ENCODE results near the gene CCDC121.

The CCDC121 gene

DNA sequence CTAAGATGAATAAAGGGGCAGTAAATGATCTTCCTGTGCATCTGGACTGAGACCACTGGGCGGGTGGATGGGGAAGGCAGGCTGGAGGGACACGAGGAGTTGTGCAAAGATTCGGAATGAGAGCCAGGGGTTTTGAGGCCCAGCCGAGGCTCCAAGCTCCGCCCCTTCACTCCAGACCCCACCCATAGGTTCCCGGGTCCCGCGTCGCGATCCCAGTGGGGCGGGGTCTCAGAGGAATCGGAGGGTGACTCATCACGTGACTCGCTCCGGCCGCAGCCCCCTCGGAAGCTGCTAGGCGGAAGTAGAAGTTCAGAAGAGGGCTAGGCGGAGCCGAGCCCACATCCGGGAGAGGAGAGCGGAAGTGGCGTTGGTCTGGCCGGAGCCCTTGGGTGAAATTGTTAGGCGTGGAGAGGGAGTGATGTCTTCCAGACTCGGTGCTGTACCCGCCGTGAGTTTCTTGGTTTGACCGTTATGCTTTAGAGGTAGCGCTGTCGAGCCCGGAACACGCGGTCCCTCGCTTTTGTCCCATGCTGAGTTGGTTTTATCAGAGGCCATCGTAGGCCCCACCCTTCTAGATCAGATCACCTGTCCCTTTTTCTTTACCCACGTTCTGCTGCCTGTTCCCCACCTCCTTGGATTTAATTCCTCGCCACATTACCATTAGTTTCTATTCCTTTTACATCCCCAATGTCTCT lies 46.0 kb downstream of the CCDC121 start, which contains the start of gene ZNF512:
Gene ZNF512, plus strand, starts transcription at position 348 of the 695 bp plus-strand sequence. Its CDS starts 71 bp downstream, at position 419.
- peaks cover 2 to 3% of the 10 kb centered on the region in 2 donors for H3K9me3 Mint-ChIP-seq
- H3K4me1 Mint-ChIP-seq, result peaks cover 29 to 46% of the 10 kb centered on the region in 2 donors
- peak within 1 kb of the TSS; percentile 96 for H3K27ac Mint-ChIP-seq
- ATAC-seq (replicated peaks), result peak; percentile 97 to 98
- H3K4me3 Mint-ChIP-seq, result peak within 1 kb of the TSS; percentile 87 to 94
- H3K27me3 Mint-ChIP-seq, result no peaks in the 10 kb centered on the region
- DNase-seq, result peak; percentile 89
- H3K36me3 Mint-ChIP-seq, result peaks cover 15 to 46% of the 10 kb centered on the region in 2 donors

DNA sequence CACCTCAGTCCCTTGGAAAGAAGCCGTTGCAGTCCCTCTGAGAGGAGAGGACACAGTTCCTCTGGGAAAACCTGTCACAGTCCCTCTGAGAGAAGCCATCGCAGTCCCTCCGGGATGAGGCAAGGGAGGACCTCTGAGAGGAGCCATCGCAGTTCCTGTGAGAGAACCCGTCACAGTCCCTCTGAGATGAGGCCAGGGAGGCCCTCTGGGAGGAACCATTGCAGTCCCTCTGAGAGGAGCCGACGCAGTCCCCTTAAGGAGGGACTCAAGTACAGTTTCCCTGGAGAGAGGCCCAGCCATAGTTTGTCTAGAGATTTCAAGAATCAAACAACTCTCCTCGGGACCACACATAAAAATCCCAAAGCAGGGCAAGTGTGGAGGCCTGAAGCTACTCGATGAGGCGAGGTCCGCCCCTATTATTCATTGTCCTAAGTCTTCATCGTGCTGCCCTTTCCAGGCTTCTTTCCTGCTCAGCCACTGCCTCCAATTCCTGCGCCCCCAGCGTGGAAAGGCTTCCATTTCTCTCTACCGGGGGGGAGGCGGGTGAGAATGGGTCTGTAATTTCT lies 46.6 kb downstream of the CCDC121 start:
- DNase-seq, result no peak
- Mint-ChIP-seq H3K27ac (peak overlapping the region; percentile 96), H3K9me3 (peaks cover 3 to 4% of the 10 kb centered on the region in 2 donors), H3K27me3 (no peaks in the 10 kb centered on the region), H3K4me3 (peak overlapping the region; percentile 87 to 94), H3K4me1 (peaks cover 27 to 41% of the 10 kb centered on the region in 2 donors), H3K36me3 (peaks cover 15 to 48% of the 10 kb centered on the region in 2 donors)
- ATAC-seq (replicated peaks), result no peak

DNA sequence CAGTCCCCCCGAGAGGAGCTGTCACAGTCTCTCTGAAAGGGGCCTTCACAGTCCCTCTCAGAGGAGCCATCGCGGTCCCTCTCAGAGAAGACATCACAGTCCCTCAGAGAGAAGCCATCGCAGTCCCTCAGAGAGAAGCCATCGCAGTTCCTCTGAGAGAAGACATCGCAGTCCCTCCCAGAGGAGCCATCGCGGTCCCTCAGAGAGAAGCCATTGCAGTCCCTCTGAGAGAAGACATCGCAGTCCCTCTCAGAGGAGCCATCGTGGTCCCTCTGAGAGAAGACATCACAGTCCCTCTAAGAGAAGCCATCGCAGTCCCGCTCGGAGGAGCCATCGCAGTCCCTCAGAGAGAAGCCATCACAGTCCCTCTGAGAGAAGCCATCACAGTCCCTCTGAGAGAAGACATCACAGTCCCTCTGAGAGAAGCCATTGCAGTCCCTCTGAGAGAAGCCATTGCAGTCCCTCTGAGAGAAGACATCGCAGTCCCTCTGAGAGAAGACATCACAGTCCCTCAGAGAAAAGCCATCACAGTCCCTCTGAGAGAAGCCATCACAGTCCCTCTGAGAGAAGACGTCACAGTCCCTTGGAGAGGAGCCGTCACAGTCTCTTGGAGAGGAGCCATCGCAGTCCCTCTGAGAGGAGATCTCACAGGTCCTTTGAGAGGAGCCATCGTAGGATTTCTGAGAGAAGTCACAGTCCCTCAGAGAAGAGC lies 47.2 kb downstream of the CCDC121 start:
- H3K4me1 Mint-ChIP-seq, result peaks cover 22 to 35% of the 10 kb centered on the region in 2 donors
- H3K36me3 Mint-ChIP-seq, result peaks cover 10 to 43% of the 10 kb centered on the region in 2 donors
- ATAC-seq (replicated peaks) (no peak), DNase-seq (no peak)
- peak overlapping the region; percentile 56 for H3K27ac Mint-ChIP-seq
- peak overlapping the region; percentile 36 to 38 for H3K4me3 Mint-ChIP-seq
- H3K27me3 Mint-ChIP-seq, result no peaks in the 10 kb centered on the region
- H3K9me3 Mint-ChIP-seq, result peaks cover 3 to 4% of the 10 kb centered on the region in 2 donors
